Peyer's patch (tissue), 4 donors: ENCODE results near the gene JPT1. TPM values are rescaled to one million over a fixed set of nuclear protein-coding genes. Genes with fewer than 3 reads are reported as not detected.

Experiments
- DNase-seq, 3 donors: peaks; one replicate each; pipeline ENCODE4 v3.0.0-alpha.2; 2017 to 2019
- H3K27ac ChIP-seq, 4 donors: fragments of 200-600 bp; sonication (generic); one replicate each; pipeline ENCODE4 v1.5.1; 2016 to 2019
- H3K27me3 ChIP-seq, 2 donors: fragments of 200-600 bp; sonication (generic); one replicate each; pipeline ENCODE4 v1.5.1; 2019
- H3K36me3 ChIP-seq, 3 donors: fragments of 200-600 bp; sonication (generic); one replicate each; pipeline ENCODE4 v1.5.1; 2016 to 2019
- H3K4me1 ChIP-seq, 4 donors: fragments of 200-600 bp; sonication (generic); one replicate each; pipeline ENCODE4 v1.5.1; 2016 to 2019
- H3K4me3 ChIP-seq, 4 donors: fragments of 200-600 bp; sonication (generic); 1 replicate in 3 of 4; 2 replicates in 1 of 4; pipeline ENCODE4 v1.5.1; 2016 to 2019; ENCODE audit warnings: mild to moderate bottlenecking in 1 of 4
- H3K9me3 ChIP-seq, 4 donors: fragments of 200-600 bp; sonication (generic); one replicate each; pipeline ENCODE4 v1.5.1; 2016 to 2019; ENCODE audit warnings: mild to moderate bottlenecking in 1 of 4
- POLR2A ChIP-seq, 2 donors: fragments of 450-650 bp; IDR thresholded peaks; one replicate each; pipeline ENCODE4 v1.5.1; 2017; ENCODE audit warnings: antibody characterized with exemption in 2 of 2, mild to moderate bottlenecking in 2 of 2, moderate library complexity in 2 of 2
- total RNA-seq, 4 donors: library from RNA; depleted of rRNA; stranded (reverse); fragments of >200 nt; gene quantifications; one replicate each; pipeline ENCODE4 v1.1.0, GENCODE V29; 2016
- TF ChIP-seq, protein P1 (sequence below), 6 experiments: fragments of 450-650 bp in 4 of 6; fragments of 200-600 bp in 2 of 6; sonication (generic) in 1 of 6; IDR thresholded peaks; one replicate each; pipeline ENCODE4 v1.5.1; 2017 to 2019; ENCODE audit warnings: antibody characterized with exemption in 6 of 6, mild to moderate bottlenecking in 3 of 6, moderate library complexity in 1 of 6

JPT1 gene, protein sequence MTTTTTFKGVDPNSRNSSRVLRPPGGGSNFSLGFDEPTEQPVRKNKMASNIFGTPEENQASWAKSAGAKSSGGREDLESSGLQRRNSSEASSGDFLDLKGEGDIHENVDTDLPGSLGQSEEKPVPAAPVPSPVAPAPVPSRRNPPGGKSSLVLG
- total RNA-seq: 100 to 1,000 TPM; 132 to 261 (median 202) TPM

DNA sequence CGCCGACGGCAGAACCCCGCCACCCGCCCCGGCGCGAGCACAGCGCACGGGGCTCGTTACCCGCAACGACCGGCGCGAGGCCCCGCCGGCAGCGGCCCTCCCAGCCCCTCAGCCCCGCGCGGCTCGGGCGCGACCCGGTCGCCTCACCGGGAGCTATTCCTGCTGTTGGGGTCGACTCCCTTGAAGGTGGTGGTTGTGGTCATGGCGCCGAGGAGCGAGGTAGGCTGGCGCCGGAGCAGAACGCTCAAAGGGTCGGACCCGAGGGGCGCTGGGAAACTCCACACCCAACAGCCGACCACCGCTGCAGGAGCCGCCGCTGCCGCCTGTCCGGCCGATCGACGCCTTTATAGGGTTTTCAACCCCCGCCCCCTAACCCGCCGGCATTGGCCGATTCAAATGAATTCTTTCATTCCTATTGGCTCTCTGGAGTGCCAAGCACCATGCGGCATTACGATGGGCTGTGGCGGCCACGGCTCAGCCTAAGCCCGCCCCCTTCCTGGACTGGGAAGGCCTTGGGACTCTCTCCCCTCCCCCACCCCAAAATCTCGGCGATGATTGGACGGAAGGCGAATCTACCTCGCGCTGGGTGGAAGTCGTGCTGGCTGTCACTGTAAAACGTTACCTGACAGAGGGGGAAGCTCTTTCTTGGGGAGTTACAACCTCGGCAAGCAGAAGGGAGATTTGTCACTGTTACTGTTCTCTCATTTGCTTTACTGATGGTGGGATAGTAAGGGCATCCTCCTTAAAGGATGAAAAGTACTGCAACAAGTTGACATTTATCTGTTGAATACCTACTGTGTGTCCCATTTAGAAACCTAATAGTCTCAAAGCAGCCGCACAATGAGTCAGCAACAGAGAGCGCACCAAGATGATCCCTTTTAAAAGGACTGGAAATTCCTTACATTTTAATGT, at the start of gene JPT1:
Gene JPT1, minus strand, starts transcription at position 318 of the 912 bp plus-strand sequence. Its CDS starts 115 bp downstream, at position 203.
- Histone ChIP-seq H3K27ac (peak within 1 kb of the TSS; percentile 78 to 94 (median 88)), H3K27me3 (no peaks in the 10 kb centered on the region), H3K36me3 (no peaks in the 10 kb centered on the region), H3K4me1 (peaks cover 0 to 17% (median 6%) of the 10 kb centered on the region in 4 donors), H3K9me3 (no peaks in the 10 kb centered on the region), H3K4me3 (peak within 1 kb of the TSS; percentile 85 to 98 (median 93))
- TF ChIP-seq POLR2A (IDR thresholded peaks at IDR 0.05): peak; percentile 100
- TF ChIP-seq, protein P1, sequence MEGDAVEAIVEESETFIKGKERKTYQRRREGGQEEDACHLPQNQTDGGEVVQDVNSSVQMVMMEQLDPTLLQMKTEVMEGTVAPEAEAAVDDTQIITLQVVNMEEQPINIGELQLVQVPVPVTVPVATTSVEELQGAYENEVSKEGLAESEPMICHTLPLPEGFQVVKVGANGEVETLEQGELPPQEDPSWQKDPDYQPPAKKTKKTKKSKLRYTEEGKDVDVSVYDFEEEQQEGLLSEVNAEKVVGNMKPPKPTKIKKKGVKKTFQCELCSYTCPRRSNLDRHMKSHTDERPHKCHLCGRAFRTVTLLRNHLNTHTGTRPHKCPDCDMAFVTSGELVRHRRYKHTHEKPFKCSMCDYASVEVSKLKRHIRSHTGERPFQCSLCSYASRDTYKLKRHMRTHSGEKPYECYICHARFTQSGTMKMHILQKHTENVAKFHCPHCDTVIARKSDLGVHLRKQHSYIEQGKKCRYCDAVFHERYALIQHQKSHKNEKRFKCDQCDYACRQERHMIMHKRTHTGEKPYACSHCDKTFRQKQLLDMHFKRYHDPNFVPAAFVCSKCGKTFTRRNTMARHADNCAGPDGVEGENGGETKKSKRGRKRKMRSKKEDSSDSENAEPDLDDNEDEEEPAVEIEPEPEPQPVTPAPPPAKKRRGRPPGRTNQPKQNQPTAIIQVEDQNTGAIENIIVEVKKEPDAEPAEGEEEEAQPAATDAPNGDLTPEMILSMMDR (IDR thresholded peaks at IDR 0.05): no peak
- peak; percentile 97 to 100 (median 99) for DNase-seq

DNA sequence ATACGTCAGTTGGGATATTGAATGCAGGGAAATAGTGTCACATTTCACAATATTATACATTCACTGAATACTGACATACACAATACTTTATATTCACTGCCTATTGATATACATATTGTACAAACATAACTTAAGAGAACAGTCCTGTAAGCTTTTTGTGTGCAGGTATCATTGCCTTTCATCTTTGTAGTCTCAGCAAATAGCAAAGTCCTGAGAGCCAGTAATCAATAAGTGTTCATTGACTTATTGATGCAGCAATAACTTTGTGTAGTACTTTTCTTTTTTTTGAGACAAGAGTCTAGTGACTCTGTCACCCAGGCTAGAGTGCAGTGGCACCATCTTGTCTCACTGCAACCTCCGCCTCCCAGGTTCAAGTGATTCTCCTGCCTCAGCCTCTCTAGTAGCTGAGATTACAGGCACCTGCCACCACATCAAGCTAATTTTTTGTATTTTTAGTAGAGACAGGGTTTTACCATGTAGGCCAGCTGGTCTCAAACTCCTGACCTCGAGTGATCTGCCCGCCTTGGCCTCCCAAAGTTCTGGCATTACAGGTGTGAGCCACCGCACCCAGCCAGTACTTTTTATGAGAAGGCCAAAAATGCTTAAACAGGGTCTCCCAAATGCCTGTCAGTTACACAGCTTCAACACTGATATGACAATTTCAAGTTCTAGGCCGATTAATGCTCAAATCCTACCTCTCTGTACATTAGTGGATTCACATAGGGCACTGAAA, 45.7 kb upstream of the JPT1 start:
- Histone ChIP-seq H3K9me3 (no peaks in the 10 kb centered on the region), H3K36me3 (no peaks in the 10 kb centered on the region), H3K27me3 (no peaks in the 10 kb centered on the region), H3K27ac (no peak overlapping the region), H3K4me1 (peaks cover 0 to 6% (median 2%) of the 10 kb centered on the region in 4 donors), H3K4me3 (no peak overlapping the region)
- TF ChIP-seq, protein P1 (IDR thresholded peaks at IDR 0.05): no peak
- TF ChIP-seq POLR2A (IDR thresholded peaks at IDR 0.05): no peak
- DNase-seq: no peak

DNA sequence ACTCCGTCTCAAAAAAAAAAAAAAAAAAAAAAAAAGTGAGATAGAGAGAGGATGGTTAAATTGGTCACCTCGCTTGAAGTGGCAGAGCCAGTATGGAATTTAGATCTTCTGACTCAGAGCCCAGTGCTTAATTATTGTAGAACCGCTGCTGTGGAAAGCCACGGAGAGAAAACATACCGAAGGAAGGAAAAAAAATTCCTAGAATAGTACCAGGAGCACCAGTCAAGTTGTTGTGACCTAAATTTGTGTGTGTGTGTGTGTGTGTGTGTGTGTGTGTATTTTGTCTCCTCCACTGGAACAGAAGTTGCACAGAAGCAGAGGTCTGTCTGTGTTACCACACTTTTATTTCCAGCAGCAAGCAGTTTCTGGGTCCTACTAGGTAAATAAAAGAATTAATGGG, 40.6 kb upstream of the JPT1 start:
- no peak for DNase-seq
- Histone ChIP-seq H3K36me3 (no peaks in the 10 kb centered on the region), H3K4me1 (no peaks in the 10 kb centered on the region), H3K27ac (no peak overlapping the region), H3K27me3 (no peaks in the 10 kb centered on the region), H3K9me3 (no peaks in the 10 kb centered on the region), H3K4me3 (no peak overlapping the region)
- TF ChIP-seq POLR2A (IDR thresholded peaks at IDR 0.05): no peak
- TF ChIP-seq, protein P1 (IDR thresholded peaks at IDR 0.05): no peak

DNA sequence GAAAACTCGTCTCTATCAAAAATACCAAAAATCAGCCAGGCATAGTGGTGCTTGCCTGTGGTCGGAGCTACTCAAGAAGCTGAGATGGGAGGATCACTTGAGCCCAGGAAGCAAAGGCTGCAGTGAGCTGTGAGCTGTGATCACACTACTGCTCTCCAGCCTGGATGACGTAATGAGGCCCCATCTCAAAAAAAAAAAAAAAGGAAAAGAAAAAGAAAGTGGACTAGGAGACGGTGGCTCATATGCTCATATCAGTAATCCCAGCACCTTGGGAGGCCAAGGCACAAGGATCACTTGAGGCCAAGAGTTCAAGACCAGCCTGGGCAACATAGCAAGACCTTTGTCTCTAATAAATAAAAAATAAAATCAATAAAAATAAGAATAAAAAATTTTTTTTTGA, 37.3 kb upstream of the JPT1 start:
- H3K27me3 ChIP-seq: no peaks in the 10 kb centered on the region
- no peak for DNase-seq
- TF ChIP-seq, protein P1 (IDR thresholded peaks at IDR 0.05): no peak
- TF ChIP-seq POLR2A (IDR thresholded peaks at IDR 0.05): no peak
- no peaks in the 10 kb centered on the region for H3K9me3 ChIP-seq
- no peaks in the 10 kb centered on the region for H3K36me3 ChIP-seq
- H3K4me3 ChIP-seq: no peak overlapping the region
- H3K4me1 ChIP-seq: no peaks in the 10 kb centered on the region
- no peak overlapping the region for H3K27ac ChIP-seq

DNA sequence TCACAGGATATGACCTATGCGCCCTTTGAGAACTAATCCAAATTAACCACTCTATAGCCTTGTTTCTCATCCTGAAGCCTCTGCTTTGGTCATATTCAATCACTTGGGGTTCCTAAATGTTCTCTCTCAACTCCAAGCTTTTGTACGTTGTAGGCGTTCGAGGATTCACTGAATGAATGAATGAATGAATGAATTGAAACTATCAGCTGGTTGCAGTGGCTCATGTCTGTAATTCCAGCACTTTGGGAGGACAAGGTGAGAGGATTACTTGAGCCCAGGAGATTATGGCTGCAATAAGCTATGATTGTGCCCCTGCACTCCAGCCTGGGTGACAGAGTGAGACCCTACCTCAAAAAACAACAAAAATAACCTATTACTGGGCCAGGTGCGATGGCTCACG, 34.3 kb upstream of the JPT1 start:
- Histone ChIP-seq H3K36me3 (no peaks in the 10 kb centered on the region), H3K27ac (no peak overlapping the region), H3K4me1 (no peaks in the 10 kb centered on the region), H3K4me3 (no peak overlapping the region), H3K27me3 (no peaks in the 10 kb centered on the region), H3K9me3 (no peaks in the 10 kb centered on the region)
- DNase-seq: no peak
- TF ChIP-seq, protein P1 (IDR thresholded peaks at IDR 0.05): no peak
- no peak for TF ChIP-seq POLR2A (IDR thresholded peaks at IDR 0.05)
